Loucy (cell line): Measurements from ENCODE around the gene HLF.
A peak's percentile ranks its signal among the peaks of the same experiment; 100 is the strongest.

Experiments used
- H2AFZ ChIP-seq: fragments of 200-600 bp; sonication (generic); 2 replicates; pipeline ENCODE4 v1.6.0; 2016; ENCODE audit warnings: antibody characterized with exemption, mild to moderate bottlenecking, low read length, moderate library complexity
- H3F3A ChIP-seq: fragments of 200-600 bp; 2 replicates; pipeline ENCODE4 v1.6.0; 2016; ENCODE audit warnings: antibody characterized with exemption, low read depth, mild to moderate bottlenecking
- H3K27me3 ChIP-seq: fragments of 200-600 bp; sonication (generic); 2 replicates; pipeline ENCODE4 v1.6.1; 2014; ENCODE audit warnings: low read length, mild to moderate bottlenecking; ENCODE audit not compliant: insufficient read depth, poor library complexity, severe bottlenecking
- H3K36me3 ChIP-seq: fragments of 200-600 bp; sonication (generic); 2 replicates; pipeline ENCODE4 v1.6.1; 2016; ENCODE audit warnings: low read length; ENCODE audit not compliant: insufficient read depth
- H3K4me1 ChIP-seq: fragments of 200-600 bp; sonication (generic); 2 replicates; pipeline ENCODE4 v1.5.1; 2014; ENCODE audit warnings: low read length, mild to moderate bottlenecking; ENCODE audit not compliant: insufficient read depth, poor library complexity, severe bottlenecking
- H3K4me2 ChIP-seq: fragments of 200-600 bp; sonication (generic); 2 replicates; pipeline ENCODE4 v1.6.0; 2014; ENCODE audit warnings: antibody characterized with exemption, low read length, low read depth, mild to moderate bottlenecking; ENCODE audit not compliant: poor library complexity, severe bottlenecking
- H3K4me3 ChIP-seq: fragments of 200-600 bp; sonication (generic); 2 replicates; pipeline ENCODE4 v1.5.1; 2014; ENCODE audit warnings: low read length, mild to moderate bottlenecking, mixed read lengths; ENCODE audit not compliant: poor library complexity, severe bottlenecking
- H3K79me2 ChIP-seq: fragments of 200-600 bp; sonication (generic); 2 replicates; pipeline ENCODE4 v1.6.1; 2014; ENCODE audit warnings: low read length; ENCODE audit not compliant: insufficient read depth
- H3K9ac ChIP-seq: fragments of 200-600 bp; sonication (generic); 2 replicates; pipeline ENCODE4 v1.6.0; 2014; ENCODE audit warnings: mild to moderate bottlenecking, low read depth, low read length, moderate library complexity; ENCODE audit not compliant: poor library complexity, severe bottlenecking
- H3K9me2 ChIP-seq: fragments of 200-600 bp; sonication (generic); replicated peaks from 2 replicates; pipeline ENCODE4 v1.6.1; 2016; ENCODE audit warnings: low read depth, low read length, mixed read lengths
- H3K9me3 ChIP-seq: fragments of 200-600 bp; sonication (generic); 2 replicates; pipeline ENCODE4 v1.6.1; 2014; ENCODE audit warnings: mild to moderate bottlenecking, antibody characterized with exemption, low read length, low read depth; ENCODE audit not compliant: insufficient read depth
- H4K20me1 ChIP-seq: fragments of 200-600 bp; sonication (generic); 2 replicates; pipeline ENCODE4 v1.6.0; 2014; ENCODE audit warnings: antibody characterized with exemption, low read length, mild to moderate bottlenecking; ENCODE audit not compliant: insufficient read depth, poor library complexity, severe bottlenecking
- CTCF ChIP-seq: fragments of 200-600 bp; sonication (generic); conservative IDR thresholded peaks from 2 replicates; pipeline ENCODE4 v1.5.1; 2014; ENCODE audit warnings: mild to moderate bottlenecking, antibody characterized with exemption, low read length
- EZH2phosphoT487 ChIP-seq: fragments of 200-600 bp; IDR thresholded peaks from 2 replicates; pipeline ENCODE4 v1.6.1; 2018; ENCODE audit warnings: antibody characterized with exemption, mild to moderate bottlenecking, moderate library complexity, borderline replicate concordance

HLF gene

GRCh38 chr17:55259684-55260111 is 5.1 kb upstream of the HLF start:
- Histone ChIP-seq H3K4me1 (peaks cover 13% of the 10 kb centered on the region), H2AFZ (no peak overlapping the region), H3K27me3 (no peaks in the 10 kb centered on the region), H3K9me3 (no peaks in the 10 kb centered on the region; the same call in 1 of the 2 replicates), H3K4me3 (no peak overlapping the region), H3K79me2 (no peaks in the 10 kb centered on the region), H3K36me3 (no peaks in the 10 kb centered on the region), H3K9me2 (no peaks in the 10 kb centered on the region), H3F3A (no peaks in the 10 kb centered on the region), H3K4me2 (no peak overlapping the region), H4K20me1 (no peaks in the 10 kb centered on the region), H3K9ac (no peak overlapping the region)
- TF ChIP-seq EZH2phosphoT487 (no peak), CTCF (no peak)

GRCh38 chr17:55261311-55261710 is 3.4 kb upstream of the HLF start:
- Histone ChIP-seq H3K4me3 (no peak overlapping the region), H3K9me2 (no peaks in the 10 kb centered on the region), H2AFZ (no peak overlapping the region), H3K79me2 (no peaks in the 10 kb centered on the region), H3K4me2 (no peak overlapping the region), H3K4me1 (peaks cover 13% of the 10 kb centered on the region), H3F3A (no peaks in the 10 kb centered on the region), H3K9me3 (no peaks in the 10 kb centered on the region; the same call in 1 of the 2 replicates), H3K9ac (no peak overlapping the region), H3K36me3 (no peaks in the 10 kb centered on the region), H4K20me1 (no peaks in the 10 kb centered on the region), H3K27me3 (no peaks in the 10 kb centered on the region)
- no peak for TF ChIP-seq EZH2phosphoT487
- TF ChIP-seq CTCF: no peak

DNA sequence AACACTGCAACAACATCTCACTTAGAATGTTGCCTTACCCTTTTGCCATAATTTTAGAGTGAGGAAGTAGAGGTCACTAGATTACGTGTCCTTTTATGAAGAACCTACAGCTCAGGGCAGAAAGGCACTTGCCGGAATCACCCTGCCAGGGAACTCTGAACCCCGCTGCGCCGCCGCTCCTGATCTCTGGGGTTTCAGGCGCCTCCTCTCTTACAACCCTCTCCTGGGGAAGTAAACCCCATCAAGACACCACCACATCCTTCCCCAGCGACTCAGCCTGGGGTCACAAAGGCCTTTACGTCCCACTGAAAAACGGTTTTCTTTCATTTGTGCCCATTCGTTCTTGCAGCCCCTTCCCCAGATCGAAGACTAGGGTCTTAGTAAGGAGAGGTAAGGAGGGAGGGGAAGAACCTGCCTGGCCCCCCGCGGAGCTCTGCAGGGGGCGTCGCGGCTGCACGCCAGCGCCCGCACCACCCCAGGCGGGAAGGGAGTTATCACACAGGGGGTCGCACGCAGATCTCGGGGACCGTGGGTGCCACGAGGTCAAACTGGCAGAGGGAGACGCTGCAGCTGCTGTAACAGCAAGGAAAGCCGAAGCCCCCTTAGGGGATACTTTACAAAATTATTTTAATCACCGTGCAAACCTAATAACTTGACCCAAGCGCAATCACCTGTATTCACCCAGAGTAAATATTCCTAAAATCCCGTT is 1.0 kb upstream of the HLF start:
- H3K36me3 ChIP-seq: no peaks in the 10 kb centered on the region
- H3K79me2 ChIP-seq: no peaks in the 10 kb centered on the region
- H3K9me3 ChIP-seq: no peaks in the 10 kb centered on the region; the same call in 1 of the 2 replicates
- H3K9me2 ChIP-seq: no peaks in the 10 kb centered on the region
- no peak for TF ChIP-seq EZH2phosphoT487
- no peak for TF ChIP-seq CTCF
- H3K27me3 ChIP-seq: no peaks in the 10 kb centered on the region
- peak overlapping the region; percentile 57 for H3K9ac ChIP-seq
- no peaks in the 10 kb centered on the region for H4K20me1 ChIP-seq
- H2AFZ ChIP-seq: peak overlapping the region; percentile 86
- peak overlapping the region; percentile 76 for H3K4me3 ChIP-seq
- peak overlapping the region; percentile 83 for H3K4me2 ChIP-seq
- H3K4me1 ChIP-seq: peaks cover 13% of the 10 kb centered on the region
- H3F3A ChIP-seq: no peaks in the 10 kb centered on the region
